NCI-H2196 (cell line): ENCODE data around the gene ARMC8.

ENCODE experiments used
- DNase-seq: peaks from one replicate; lab custom pipeline; 2025; ENCODE audit not compliant: unreplicated experiment; lab: John Stamatoyannopoulos, UW

Gene ARMC8

DNA sequence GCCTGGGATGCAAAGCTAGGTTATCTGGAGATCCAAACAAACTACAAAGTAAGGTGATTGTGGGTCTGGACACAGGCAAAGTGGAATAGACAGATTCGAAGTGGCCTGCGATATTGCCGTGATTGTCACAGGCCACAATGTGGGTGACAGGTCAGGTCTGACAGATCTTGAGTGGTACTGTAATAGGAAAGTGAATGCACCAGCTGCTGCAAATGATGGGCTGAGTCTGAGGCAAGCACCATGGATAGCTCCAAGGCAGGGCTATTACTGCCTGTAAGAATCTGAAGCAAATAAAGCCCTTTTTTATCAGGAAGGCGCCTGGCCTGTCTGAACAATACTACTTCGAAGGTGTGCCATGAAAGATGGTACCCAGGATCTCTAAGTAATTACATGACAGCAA lies 10.0 kb downstream of the ARMC8 start:
- DNase-seq = no peak

- DNase-seq = no peak
Measured at GRCh38 chr3:138197524-138197923, 10.4 kb downstream of the ARMC8 start.

DNA sequence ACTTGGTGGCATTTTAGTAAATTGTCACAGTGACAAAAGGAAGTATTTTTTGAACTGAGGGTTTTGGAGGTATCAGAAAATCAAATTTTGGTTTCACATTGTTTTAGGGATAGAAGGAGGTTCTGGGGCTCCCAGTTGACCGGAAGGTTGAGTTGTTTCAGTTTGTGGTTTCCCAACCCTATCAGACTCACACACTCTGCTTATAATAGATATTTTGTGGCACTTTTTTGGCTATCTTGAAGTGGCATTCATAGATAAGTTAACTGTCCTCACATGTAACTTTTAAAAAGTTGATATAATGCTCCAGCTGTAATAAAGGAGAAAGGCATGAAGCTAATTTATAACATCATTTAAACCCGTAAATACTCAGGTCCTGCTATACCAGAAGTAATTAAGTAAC lies 12.8 kb downstream of the ARMC8 start:
- DNase-seq = no peak

GRCh38 chr3:138200424-138200823 lies 13.3 kb downstream of the ARMC8 start:
- no peak for DNase-seq

- no peak for DNase-seq
Measured at GRCh38 chr3:138202945-138203701, 16.0 kb downstream of the ARMC8 start.

DNA sequence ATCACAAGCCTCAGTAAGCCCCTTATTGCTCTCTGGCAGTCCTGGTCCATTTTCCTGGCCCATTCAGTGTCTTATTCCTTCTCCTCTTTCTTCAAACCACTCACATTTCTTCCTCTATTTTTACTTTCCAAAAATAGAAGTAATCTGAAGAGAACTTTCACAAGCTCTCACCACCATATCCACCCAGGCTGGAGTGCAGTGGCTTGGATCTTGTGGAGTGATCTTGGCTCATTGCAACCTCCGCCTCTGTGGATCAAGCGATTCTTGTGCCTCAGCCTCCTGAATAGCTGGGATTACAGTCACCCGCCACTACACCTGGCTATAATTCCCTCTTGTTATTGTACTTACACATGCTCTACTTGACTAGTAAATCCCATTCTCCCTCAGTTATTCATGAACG lies 16.8 kb downstream of the ARMC8 start:
- DNase-seq = no peak

GRCh38 chr3:138205527-138205926 lies 18.4 kb downstream of the ARMC8 start:
- DNase-seq = no peak

DNA sequence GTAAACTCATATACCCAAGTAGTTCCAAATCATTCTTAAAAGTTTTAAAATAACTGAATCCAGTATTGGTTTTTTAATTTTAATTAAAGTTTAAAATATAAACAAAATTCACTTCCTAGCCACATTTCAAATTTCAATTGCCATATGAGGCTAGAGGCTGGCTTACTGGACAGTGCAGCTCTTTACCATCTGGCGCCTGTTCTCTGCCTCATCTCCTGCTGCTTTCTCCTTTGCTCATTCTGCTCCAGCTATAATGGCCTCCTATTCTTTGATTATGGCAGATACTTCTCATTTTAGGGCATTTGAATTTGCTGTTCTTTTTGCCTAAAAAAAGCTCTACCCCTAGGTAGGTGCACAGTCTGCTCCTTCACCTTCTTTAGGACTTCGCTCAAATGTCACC lies 19.1 kb downstream of the ARMC8 start:
- DNase-seq = no peak

DNA sequence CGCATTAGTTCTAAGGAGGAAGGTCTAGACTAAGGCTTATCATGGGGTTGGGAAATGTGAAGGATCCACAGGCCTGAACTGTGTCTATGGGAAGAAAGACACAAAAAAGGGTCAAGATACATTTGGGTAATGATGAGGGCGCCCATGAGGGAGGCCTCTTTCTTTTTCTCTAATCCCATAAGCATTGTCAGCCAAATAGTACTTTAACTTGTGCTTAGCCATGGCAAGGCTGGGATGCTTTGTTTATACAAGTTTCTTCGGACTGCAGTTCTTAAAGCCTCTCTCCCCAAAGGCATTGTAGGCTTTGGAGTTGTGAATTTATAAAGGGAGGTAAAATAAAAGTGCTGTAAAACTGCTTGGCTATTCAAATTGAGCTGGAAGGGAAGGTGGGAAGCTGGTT lies 23.4 kb downstream of the ARMC8 start:
- DNase-seq = no peak

DNA sequence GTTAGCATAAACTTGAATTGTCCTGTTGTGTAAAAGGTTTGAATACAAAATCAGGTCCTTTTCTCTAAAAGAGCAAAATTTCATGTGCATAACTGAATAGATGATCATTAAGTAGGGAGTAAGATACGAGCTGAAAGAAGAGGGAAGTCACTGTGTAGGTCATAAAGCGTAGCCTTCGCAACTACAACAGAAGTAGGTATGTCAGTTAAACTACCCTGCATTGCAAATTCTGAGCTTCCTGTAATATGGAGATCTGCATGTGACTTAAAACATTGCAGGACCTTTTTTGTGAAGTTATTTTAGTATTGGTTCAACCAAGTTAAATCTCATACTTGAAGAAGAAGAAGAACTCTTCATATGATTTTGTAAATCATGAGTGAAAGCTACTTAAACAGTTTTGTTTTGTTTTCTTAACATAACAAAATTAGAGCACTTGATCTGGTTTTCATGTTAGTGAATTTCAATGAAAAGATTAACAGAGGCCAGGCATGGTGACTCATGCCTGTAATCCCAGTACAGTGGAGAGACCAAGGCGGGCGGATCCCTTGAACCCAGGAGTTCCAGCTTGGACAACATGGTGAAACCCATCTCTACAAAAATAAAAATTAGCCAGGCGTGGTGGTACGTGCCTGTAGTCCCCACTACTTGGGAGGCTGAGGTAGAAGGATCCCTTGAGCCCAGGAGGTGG lies 26.4 kb downstream of the ARMC8 start:
- DNase-seq = no peak

- no peak for DNase-seq
Measured at GRCh38 chr3:138219255-138219654, 32.2 kb downstream of the ARMC8 start.

DNA sequence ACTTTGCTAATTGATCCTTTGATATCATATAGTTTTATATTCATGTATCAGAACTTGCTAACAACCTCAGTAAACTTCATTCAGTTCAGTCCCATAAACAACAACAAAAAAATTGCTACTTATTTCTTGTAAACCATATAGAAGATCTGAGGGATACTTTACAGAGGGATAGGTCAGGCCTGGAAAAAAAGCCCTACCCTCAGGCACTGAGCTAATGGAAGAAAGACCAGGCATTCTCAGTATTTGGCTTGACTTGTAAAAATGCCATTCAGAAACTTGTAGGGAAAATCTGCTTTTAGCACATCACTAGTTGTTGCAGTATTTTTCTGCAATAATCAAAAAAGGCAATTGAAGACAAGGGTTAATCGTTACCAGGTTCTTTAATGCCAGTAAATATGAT lies 33.1 kb downstream of the ARMC8 start:
- no peak for DNase-seq

DNA sequence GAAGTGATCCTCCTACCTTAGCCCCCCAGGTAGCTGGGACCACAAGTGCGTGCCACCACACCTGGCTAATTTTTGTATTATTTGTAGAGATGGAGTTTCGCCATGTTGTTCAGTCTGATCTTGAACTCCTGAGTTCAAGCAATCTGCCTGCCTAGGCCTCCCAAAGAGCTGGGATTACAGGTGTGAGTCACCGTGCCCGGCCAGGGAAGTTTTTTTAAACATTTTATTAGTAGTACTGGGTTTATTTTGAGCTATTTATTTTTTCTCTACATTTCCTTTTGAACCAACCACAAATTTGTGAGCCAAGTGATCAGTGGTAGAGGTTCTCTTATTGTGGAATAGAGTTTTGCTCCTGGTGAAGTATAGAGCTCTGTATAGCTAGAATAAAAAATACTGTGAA lies 33.7 kb downstream of the ARMC8 start:
- DNase-seq = no peak

DNA sequence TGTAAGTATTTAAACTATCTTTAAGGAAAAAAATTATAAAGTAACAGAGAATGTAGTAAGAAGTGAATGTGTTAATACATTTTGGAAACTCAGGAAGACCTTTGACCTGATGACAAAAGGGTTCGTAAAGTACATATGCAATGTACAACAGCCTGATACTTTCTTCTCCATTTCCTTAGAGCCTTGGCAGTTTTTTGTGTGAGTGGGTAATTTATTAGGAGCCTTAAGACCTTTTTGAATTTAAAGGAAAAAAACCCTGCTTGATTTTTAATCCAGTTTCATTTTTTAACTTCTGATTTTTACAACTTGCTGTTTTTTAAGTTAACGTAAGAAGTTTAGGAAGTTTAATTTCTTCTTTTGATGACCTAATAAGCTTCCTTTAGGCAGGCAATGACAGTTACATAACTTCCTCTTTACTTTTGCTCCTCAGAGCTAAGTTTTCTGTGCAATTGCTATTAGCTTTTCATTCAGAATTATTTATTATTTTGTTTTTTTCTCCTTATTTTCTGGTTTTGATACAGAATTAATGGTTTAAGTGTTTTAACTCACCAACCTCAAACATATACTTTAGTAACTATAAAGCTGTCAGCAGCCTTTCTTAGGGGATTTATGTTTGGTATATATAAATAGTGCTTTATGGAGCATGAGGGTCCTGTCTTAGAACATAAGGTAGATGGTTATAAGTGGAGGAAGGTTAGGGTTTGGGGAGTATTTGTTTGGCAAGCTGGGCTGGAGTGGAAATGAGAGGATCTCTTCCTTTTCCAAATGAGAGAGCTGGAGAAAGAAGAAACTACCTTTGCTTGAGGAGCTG lies 35.2 kb downstream of the ARMC8 start:
- no peak for DNase-seq

GRCh38 chr3:138222942-138223287 lies 35.8 kb downstream of the ARMC8 start:
- no peak for DNase-seq

DNA sequence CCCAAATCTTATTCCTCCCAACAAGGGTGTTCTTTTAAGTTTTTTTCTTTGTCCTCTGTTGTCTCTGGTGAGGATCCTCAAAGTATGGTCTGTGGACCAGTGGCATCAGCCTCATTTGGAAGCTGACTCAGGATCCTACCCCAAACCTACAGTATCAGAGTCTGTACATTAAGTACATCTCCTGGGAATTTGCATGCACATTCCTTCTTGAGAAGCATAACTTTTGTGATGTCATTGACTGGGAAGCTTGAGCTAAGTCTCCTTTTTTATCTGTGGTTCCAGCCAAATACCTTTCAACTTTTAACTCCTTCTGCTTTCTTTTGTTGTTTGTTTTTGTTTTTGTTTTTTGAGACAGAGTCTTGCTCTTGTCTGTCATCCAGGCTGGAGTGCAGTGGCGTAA lies 40.5 kb downstream of the ARMC8 start:
- no peak for DNase-seq

GRCh38 chr3:138230525-138230924 lies 43.4 kb downstream of the ARMC8 start:
- DNase-seq = no peak

DNA sequence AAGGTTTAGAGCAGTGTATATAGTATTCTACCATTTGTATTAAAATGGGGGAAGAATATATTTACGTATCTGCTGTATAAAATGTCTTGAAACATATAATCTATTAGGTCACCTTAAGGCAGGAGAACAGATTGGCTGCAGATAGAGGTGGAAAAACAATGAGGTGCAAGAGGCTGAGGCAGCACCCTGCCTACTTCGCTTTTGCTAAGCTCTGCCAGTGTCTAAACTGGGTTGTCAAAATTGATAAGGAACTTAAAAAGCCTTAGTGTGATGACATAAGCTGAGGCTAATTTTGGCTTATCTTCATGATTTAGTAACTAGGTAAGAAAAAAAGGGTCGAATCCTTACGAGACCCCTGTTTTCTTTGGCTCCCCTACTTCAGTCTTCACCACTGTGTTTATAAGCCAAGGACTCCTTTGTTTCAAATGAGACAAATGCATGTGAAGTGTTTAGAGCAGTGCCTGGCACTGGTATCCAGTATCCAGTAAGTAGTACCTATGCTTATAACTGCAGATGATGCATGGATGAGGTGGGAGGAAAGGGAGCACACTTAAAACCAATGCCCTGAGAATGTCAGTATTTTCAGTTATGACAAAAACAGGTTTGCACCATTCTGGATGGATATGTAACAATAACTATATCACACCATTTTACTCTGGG lies 45.7 kb downstream of the ARMC8 start:
- DNase-seq = no peak

DNA sequence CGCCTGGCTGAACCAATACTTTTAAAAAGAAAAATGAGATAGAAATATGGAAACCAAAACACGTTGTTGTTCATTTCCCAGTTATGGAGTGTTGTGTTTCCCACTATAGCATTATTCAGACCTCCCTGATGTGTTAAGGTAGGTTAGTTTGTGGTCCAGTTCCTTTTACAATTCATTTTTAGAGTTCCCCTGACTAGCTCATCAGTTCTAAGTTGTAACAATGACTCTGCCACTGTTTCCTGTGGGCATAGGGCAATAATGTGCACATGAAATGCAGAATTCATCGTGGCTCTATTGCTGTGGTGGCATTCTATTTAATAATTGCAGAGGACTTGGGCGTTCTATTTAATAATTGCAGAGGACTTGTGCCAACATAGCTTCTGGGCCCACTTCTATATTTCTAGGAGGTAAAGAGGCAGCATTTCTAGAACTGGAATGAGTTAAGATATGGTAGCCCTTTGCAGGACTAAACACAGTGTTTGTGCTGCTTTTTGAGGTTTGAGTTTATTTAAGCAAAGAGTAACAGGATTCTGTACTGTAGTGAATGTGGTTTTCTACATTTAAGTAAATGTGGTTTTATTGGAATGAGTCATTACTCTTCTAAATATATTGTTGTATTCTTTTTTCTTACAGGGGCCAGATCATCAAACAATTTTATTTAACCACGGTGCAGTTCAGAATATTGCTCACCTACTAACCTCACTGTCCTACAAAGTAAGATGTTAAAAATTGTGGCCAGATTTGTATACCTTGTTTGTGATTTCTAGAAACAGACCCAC lies 47.5 kb downstream of the ARMC8 start:
- DNase-seq = no peak

GRCh38 chr3:138238711-138239110 lies 51.6 kb downstream of the ARMC8 start:
- DNase-seq = no peak

- DNase-seq = no peak
Measured at GRCh38 chr3:138241061-138241460, 54.0 kb downstream of the ARMC8 start.
